ENCODE measurements around the gene KRTAP5-7. TPM values are rescaled to one million over a fixed set of nuclear protein-coding genes. Genes with fewer than 3 reads are reported as not detected.

KRTAP5-7 gene
- total and polyA plus RNA-seq, 2 of the 8 experiments (the other 6 are each of a cell fraction or from before 2014, with no cell fraction given), result not detected

GRCh38 chr11:71527576-71528210, 626 bp downstream of the KRTAP5-7 start (continued):
- TF ChIP-seq RAD21 (IDR thresholded peaks at IDR 0.05 in 1 of 2, conservative IDR thresholded peaks at IDR 0.05 in 1 of 2; ENCODE audit: low read depth in 2 of 2, low read length in 2 of 2) (no peak), RBBP5 (IDR thresholded peaks at IDR 0.05; ENCODE audit: borderline replicate concordance, low read depth, low read length) (no peak), SP2 (IDR thresholded peaks at IDR 0.05; ENCODE audit: low read length) (no peak), ATF2 (IDR thresholded peaks at IDR 0.05; ENCODE audit: low read length) (no peak), POLR2AphosphoS5 (IDR thresholded peaks at IDR 0.05; ENCODE audit: low read depth, low read length) (no peak)
